Activated CD8-positive, alpha-beta memory T cell treated with anti-CD3 and anti-CD28 coated beads for 48 hours (primary cell): ENCODE results near the gene SLC26A2.
A peak's percentile ranks its signal among the peaks of the same experiment; 100 is the strongest.

Experiments
- DNase-seq, 3 experiments: peaks; one replicate each; pipeline ENCODE4 v3.0.0-alpha.2; 2020; ENCODE audit warnings: low read depth in 2 of 3, low spot score in 2 of 3

SLC26A2 gene

DNA sequence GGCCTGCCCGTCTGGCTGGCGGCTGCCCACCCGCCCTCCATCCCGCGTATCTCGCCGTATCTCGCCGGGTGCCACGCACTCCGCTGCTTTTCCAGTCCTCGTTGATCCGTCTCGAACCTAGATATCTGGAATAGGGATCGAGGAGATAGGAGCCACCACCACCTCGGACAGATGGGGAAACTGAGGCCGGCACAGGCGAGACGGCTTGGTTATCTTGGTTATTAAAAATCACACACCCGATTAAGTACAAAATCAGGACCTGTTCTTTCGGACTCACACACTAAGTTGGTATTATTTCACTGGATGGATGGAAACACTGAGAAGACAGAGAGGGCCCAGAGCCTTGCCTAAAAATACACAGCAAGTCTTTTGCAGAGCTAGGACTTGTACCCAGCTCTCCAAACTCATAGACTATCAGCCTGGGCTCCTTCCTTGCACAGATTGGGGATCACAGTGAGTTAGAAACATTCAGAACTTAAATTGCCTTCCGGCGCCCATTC is 678 bp downstream of the SLC26A2 start:
- DNase-seq, result no peak

DNA sequence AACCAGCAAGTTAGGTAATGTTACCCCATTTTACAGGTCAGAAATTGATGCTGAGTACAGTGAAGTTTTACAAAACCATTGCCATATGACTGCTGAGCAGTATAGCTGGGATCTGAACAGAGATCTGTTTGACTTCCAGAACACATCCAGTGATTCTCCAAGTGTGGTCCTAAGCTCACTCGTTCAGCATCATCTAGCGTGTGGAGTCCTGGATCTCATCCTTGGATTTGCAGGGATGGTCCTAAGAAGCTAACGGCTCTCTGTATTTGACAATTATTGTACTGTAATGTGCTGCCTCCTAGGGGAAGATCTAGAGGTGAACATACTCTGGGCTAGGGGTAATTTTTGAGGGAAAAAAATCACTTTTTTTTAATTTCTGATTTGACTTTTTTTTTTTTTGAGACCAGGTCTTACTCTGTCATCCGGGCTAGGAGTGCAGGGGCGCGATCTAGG is 1.4 kb downstream of the SLC26A2 start:
- DNase-seq, result no peak

- DNase-seq, result no peak
Observed at GRCh38 chr5:149962601-149963300, 2.2 kb downstream of the SLC26A2 start.

DNA sequence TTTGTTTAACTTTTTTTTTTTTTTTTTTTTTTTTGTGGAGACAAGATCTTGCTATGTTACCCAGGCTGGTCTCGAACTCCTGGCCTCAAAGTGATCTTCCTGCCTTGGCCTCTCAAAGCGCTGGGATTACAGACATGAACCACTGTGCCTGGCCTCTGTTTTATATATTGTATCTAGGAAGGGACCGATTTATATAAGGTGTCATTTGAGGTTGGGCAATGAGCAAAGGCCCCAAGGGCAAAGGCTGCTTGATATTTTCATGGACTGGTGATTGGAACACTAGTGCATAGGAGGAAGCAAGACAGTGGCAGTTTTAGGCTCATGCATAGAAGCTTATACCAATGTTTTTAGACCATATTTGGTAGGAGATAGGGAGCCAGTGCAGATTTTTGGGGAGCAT is 3.2 kb downstream of the SLC26A2 start:
- DNase-seq, result no peak

DNA sequence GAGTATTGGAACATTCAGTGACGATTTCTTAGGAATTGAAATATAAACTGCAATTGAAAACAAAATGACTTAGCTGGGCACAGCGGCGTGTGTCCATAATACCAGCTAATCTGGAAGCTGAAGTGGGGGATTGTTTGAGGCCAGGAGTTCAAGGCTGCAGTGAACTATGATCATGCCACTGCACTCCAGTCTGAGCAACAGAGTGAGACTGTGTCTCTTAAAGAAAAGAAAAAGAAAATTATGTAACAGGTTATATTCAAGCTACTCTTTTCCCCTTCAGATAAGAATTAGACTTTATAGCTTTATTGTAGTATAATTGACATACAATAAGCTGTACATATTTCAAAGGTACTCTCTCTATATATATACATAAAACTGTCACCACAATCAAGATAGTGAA is 6.4 kb downstream of the SLC26A2 start:
- DNase-seq, result no peak

- DNase-seq, result no peak
Observed at GRCh38 chr5:149969181-149969930, 8.8 kb downstream of the SLC26A2 start.

- DNase-seq, result no peak
Observed at GRCh38 chr5:149975409-149975808, 14.9 kb downstream of the SLC26A2 start.

GRCh38 chr5:149979896-149980295 is 19.3 kb downstream of the SLC26A2 start:
- no peak for DNase-seq

DNA sequence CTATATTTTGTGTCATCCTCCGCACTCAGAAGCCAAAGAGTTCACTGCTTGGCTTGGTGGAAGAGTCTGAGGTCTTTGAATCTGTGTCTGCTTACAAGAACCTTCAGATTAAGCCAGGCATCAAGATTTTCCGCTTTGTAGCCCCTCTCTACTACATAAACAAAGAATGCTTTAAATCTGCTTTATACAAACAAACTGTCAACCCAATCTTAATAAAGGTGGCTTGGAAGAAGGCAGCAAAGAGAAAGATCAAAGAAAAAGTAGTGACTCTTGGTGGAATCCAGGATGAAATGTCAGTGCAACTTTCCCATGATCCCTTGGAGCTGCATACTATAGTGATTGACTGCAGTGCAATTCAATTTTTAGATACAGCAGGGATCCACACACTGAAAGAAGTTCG is 20.6 kb downstream of the SLC26A2 start:
- no peak for DNase-seq

DNA sequence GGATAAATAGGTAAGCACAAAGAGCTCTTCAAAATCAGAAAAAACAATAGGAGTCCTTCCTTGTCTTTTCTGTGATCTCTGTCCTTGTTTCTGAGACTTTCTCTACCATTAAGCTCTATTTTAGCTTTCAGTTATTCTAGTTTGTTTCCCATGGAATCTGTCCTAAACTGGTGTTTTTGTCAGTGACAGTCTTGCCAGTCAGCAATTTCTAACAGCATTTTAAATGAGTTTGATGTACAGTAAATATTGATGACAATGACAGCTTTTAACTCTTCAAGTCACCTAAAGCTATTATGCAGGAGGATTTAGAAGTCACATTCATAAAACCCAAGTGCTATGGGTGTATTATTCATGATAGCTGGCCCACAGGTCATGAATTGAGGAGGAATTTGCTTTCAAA is 21.9 kb downstream of the SLC26A2 start:
- DNase-seq, result no peak

GRCh38 chr5:149988126-149988525 is 27.6 kb downstream of the SLC26A2 start:
- DNase-seq, result no peak

- no peak for DNase-seq
Observed at GRCh38 chr5:149990518-149991376, 30.2 kb downstream of the SLC26A2 start.

GRCh38 chr5:149993471-149993870 is 32.9 kb downstream of the SLC26A2 start:
- DNase-seq, result no peak

DNA sequence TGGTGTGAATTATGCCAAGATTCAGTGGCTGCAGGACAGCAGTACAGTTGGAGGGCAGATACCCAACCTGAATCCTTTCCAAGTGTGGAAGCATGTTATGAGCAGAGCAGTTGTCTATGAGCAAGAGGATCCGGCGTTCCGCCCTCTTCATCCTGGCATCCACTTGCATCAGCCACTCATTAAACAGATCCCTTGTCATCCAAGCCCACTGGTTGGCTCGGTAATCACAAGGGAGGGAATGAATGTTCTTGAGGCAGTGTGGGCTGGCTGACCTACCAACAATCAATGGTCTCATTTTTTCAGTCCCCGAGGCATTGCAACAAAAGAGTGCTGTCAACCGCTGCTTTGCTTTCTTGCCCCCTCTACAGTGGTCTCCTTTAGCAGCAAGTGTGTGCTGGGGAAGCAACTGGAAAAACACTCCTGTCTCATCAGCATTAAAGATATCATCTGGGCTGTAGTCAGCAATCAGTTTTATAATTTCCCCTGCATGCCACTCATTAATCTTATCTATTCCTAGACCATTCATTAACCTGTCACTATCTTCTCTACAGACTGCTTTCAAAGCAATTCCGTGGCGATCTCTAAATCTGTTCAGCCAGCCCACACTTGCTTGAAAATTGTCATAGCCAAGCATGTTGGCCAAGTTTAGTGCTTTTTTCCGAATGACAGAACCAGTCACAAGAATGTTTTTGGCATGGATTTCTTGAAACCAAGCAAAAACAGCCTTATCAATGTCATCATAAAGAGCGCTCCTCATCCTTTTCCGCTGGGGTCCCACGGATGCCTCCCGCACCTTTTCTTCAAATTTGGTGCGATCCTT is 35.0 kb downstream of the SLC26A2 start:
- DNase-seq, result no peak

DNA sequence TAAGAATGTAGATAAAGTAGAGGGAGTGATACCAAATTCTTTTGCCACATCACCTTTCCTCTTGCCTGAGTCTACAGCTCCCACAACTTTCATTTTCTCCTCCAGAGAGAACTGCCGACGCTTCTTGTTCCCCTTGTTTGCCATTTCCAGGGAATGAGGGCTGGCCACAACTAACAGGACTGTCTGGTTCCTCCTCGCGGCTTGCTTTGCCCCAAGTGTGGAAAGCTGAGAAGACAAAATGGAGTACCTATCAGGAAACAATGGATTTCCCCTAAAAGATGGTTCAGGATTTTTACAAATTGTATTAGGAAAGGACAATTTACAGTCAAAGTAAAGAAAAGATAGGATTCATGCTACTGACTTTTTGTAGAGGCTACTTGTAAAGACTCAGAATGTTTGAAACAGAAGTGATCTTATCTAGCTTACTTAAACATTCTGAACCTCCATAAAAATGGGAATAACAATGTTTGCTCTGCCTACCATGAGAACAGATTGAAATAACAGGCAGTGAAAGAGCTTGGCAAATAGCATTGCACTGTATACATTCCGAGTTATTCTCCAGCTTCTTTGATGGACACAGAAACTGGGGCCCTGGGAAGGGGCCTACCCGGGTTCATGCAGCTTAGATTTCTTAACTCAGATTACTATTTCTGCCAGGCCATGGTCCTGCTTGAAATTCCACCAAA is 35.8 kb downstream of the SLC26A2 start:
- no peak for DNase-seq

- no peak for DNase-seq
Observed at GRCh38 chr5:149998281-149998680, 37.7 kb downstream of the SLC26A2 start.

GRCh38 chr5:149999359-149999758 is 38.8 kb downstream of the SLC26A2 start:
- no peak for DNase-seq

- DNase-seq, result no peak
Observed at GRCh38 chr5:149999866-150000255, 39.3 kb downstream of the SLC26A2 start.

DNA sequence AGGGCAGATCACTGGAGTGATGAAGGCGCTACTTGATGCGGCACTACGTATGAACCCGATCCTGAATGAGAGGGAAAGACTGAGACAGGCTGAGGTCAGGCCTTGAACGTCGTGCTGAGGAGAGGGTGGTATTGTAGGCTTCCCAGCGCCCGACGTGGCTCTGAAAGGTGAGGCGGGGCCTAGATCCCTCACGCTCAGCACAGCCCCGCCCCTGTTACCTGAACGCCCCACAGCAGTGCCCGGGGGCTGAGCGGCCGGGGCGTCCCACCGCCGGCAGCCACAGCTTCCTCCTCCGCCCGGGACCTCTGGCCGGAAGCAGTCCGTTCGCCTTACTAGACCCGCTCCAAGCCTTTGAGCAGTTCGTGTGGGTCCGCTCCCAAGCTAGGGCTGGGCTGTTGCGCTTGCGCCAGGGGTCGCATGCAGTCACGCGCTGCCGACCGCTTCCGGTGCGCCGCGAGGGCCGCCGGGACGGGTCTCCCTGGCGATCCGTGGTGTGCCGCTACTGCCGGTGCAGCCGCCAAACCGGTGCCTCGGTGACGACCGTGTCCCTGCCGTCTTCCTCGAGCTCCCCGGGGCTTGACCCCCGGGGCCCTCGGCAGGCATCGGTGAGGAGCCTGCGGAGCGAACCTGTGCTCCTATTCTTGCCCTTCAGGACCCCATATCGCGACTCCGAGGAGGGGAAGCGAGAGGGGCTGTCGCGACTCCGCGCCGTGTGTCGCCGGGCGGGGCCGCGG is 39.9 kb downstream of the SLC26A2 start, which contains the start of the genes HMGXB3 and TIGD6:
TSS of gene HMGXB3 (plus strand) at position 484 of the 734 bp plus-strand sequence. CDS start 4,114 bp downstream, outside the sequence.
TSS of gene TIGD6 (minus strand) at position 399 of the 734 bp plus-strand sequence. CDS start 4,306 bp downstream, outside the sequence.
- DNase-seq, result peak; percentile 63 to 85 (median 72)
